K562 (cell line): ENCODE data around the gene ABHD5. TPM values are rescaled to one million over a fixed set of nuclear protein-coding genes. Genes with fewer than 3 reads are reported as not detected.
A peak's percentile ranks its signal among the peaks of the same experiment; 100 is the strongest.

Experiments used
- ATF2 ChIP-seq: sonication (generic); formaldehyde crosslinking; IDR thresholded peaks from 2 replicates; pipeline ENCODE4 v1.8.1; 2022; ENCODE audit warnings: missing genetic modification reagents
- FOS ChIP-seq: IDR thresholded peaks from 3 replicates; pipeline ENCODE4 v1.6.1; 2011; ENCODE audit not compliant: insufficient read length; ENCODE audit errors: extremely low read depth
- KDM1A ChIP-seq, 2 experiments: fragments of 450-650 bp; IDR thresholded peaks; 2 replicates each; pipeline ENCODE4 v1.6.1; 2016; ENCODE audit warnings: mild to moderate bottlenecking in 2 of 2
- LARP7 ChIP-seq: fragments of 450-650 bp; IDR thresholded peaks from 2 replicates; pipeline ENCODE4 v1.6.1; 2016
- NELFE ChIP-seq: IDR thresholded peaks from 2 replicates; pipeline ENCODE4 v1.6.1; 2011; ENCODE audit warnings: mild to moderate bottlenecking; ENCODE audit not compliant: insufficient read depth, insufficient read length
- NR2C1 ChIP-seq, 2 experiments: fragments of 450-650 bp; IDR thresholded peaks; 2 replicates each; pipeline ENCODE4 v1.6.1; 2017; ENCODE audit warnings: mild to moderate bottlenecking in 2 of 2, antibody characterized with exemption in 1 of 2, inconsistent platforms in 1 of 2, missing compliant biosample characterization in 1 of 2, missing genetic modification characterization in 1 of 2
- NR2F6 ChIP-seq: fragments of 450-650 bp; formaldehyde crosslinking; IDR thresholded peaks from 2 replicates; pipeline ENCODE4 v1.4.0; 2020; ENCODE audit warnings: mild to moderate bottlenecking
- POLR2H ChIP-seq: IDR thresholded peaks from 2 replicates; pipeline ENCODE4 v1.6.1; 2016; ENCODE audit warnings: missing genetic modification characterization, low read depth, mild to moderate bottlenecking, control low read depth, missing compliant biosample characterization, moderate library complexity
- RAD21 ChIP-seq, 2 experiments: fragments of 250-450 bp in 1 of 2; fragments of 450-650 bp in 1 of 2; sonication (Bioruptor Pico) in 1 of 2; formaldehyde crosslinking in 1 of 2; IDR thresholded peaks in 1 of 2; conservative IDR thresholded peaks in 1 of 2; 2 replicates each; pipeline versions ENCODE4 v1.4.0 to v1.8.0; 2020 to 2022; ENCODE audit warnings: mild to moderate bottlenecking in 2 of 2, moderate library complexity in 1 of 2
- RBM39 ChIP-seq: fragments of 200-400 bp; formaldehyde crosslinking; optimal IDR thresholded peaks from 2 replicates; pipeline ENCODE3; 2018; ENCODE audit warnings: low read depth, low read length
- SIX5 ChIP-seq, 2 experiments: IDR thresholded peaks; 2 replicates each; pipeline ENCODE4 v1.6.1; 2011; ENCODE audit warnings: low read length in 2 of 2, borderline replicate concordance in 1 of 2, low read depth in 1 of 2, mild to moderate bottlenecking in 1 of 2, moderate library complexity in 1 of 2; ENCODE audit not compliant: insufficient read depth in 1 of 2
- SNIP1 ChIP-seq: fragments of 450-650 bp; IDR thresholded peaks from 2 replicates; pipeline ENCODE4 v1.7.1; 2017; ENCODE audit warnings: low read depth, mild to moderate bottlenecking
- STAG1 ChIP-seq: sonication (generic); formaldehyde crosslinking; IDR thresholded peaks from 2 replicates; pipeline ENCODE4 v1.5.0; 2020; ENCODE audit warnings: missing genetic modification reagents, borderline replicate concordance
- TAF9B ChIP-seq: fragments of 450-650 bp; IDR thresholded peaks from 2 replicates; pipeline ENCODE4 v1.6.1; 2018; ENCODE audit warnings: mild to moderate bottlenecking; ENCODE audit not compliant: partially characterized antibody
- ZFPM2 ChIP-seq: fragments of 250-450 bp; sonication (Bioruptor Pico); IDR thresholded peaks from 2 replicates; pipeline ENCODE4 v1.5.1; 2022; ENCODE audit warnings: mild to moderate bottlenecking
- ZNF224 ChIP-seq: sonication (generic); formaldehyde crosslinking; IDR thresholded peaks from 2 replicates; pipeline ENCODE4 v1.8.0; 2022; ENCODE audit warnings: mild to moderate bottlenecking, missing genetic modification reagents
- polyA plus RNA-seq, 8 experiments: library from polyadenylated mRNA; depleted of rRNA in 4 of 8; stranded (reverse) in 5 of 8; unstranded in 3 of 8; fragments of >200 nt; fragmentation: Nextera tagmentation in 2 of 8; fragmentation: Illumina TruSeq in 1 of 8; extraction: Ambion mirVana in 2 of 8; extraction: Trizol in 1 of 8; gene quantifications; 2 replicates each; pipeline versions ENCODE4 v1.2.1 to v1.2.3, GENCODE V29; 2011 to 2014; ENCODE audit warnings: inconsistent platforms in 1 of 8, missing spikeins in 1 of 8
- total RNA-seq, 7 experiments: library from RNA; depleted of rRNA in 6 of 7; stranded (reverse); fragments of >200 nt in 6 of 7; fragmentation: Illumina TruSeq in 2 of 7; extraction: Trizol in 2 of 7; gene quantifications; 2 replicates each; pipeline versions ENCODE4 v1.2.1 to v1.2.3, GENCODE V29; 2011 to 2021; ENCODE audit warnings: low replicate concordance in 1 of 7
- TF ChIP-seq, protein P1 (sequence below): fragments of 250-450 bp; sonication (Bioruptor Pico); IDR thresholded peaks from 2 replicates; pipeline ENCODE4 v1.8.0; 2022; ENCODE audit warnings: inconsistent platforms, mild to moderate bottlenecking, moderate library complexity, borderline replicate concordance
- TF ChIP-seq, protein P2 (sequence below): fragments of 250-450 bp; sonication (Bioruptor Pico); IDR thresholded peaks from 2 replicates; pipeline ENCODE4 v1.5.0; 2021
- TF ChIP-seq, protein P3 (sequence below): fragments of 450-650 bp; formaldehyde crosslinking; IDR thresholded peaks from 2 replicates; pipeline ENCODE4 v1.4.0; 2020; ENCODE audit warnings: mild to moderate bottlenecking, moderate library complexity

The ABHD5 gene
- total and polyA plus RNA-seq, 9 of the 15 experiments (the other 6 are each of a cell fraction or from before 2014, with no cell fraction given): 27.8 to 61.7 (median 39.9) TPM

DNA sequence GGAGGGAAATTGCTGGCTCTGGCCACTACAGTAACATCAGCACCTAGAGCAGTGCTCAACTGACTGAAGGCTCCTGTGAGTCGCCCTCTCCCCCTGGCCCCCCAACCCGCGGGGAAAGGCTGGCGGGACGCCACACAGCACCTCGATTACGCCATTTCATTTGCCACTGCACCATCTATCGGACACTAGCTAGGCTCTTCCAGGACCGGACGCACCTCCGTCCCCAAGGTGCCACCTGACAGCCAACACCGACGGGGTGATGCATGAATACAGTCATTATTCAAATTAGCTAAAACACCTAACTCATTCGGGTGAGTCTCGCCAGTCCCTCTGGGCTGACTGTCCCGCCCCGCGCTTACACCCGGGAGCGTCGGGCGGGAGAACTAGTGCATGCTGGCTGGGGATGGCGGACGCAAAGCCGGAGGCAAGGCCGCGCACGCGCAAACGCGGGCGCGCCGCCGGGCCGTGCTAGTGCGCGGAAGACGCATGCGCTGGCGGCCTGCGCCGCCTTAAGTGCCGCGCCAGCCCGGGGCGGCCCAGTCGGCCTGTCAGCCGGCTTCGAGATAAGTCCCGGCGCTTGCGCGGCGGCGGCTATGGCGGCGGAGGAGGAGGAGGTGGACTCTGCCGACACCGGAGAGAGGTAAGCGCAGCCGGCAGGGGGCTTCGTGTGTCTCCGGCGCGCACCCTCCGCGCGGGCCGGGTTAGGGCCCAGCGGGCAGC, at the start of gene ABHD5 (continued):
- no peak for TF ChIP-seq SNIP1
- no peak for TF ChIP-seq SIX5 (IDR thresholded peaks at IDR 0.05; ENCODE audit: borderline replicate concordance in 1 of 2, insufficient read depth in 1 of 2, low read depth in 1 of 2, low read length in 2 of 2)
- no peak for TF ChIP-seq NR2C1 (IDR thresholded peaks at IDR 0.05)
- no peak for TF ChIP-seq NR2C1 (tag; IDR thresholded peaks at IDR 0.05)
- TF ChIP-seq, protein P1, sequence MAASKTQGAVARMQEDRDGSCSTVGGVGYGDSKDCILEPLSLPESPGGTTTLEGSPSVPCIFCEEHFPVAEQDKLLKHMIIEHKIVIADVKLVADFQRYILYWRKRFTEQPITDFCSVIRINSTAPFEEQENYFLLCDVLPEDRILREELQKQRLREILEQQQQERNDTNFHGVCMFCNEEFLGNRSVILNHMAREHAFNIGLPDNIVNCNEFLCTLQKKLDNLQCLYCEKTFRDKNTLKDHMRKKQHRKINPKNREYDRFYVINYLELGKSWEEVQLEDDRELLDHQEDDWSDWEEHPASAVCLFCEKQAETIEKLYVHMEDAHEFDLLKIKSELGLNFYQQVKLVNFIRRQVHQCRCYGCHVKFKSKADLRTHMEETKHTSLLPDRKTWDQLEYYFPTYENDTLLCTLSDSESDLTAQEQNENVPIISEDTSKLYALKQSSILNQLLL (CRISPR knock-in tag): 0 out of 2 replicates have a peak, but pooled peaks have one; percentile 0
- TF ChIP-seq RAD21 (CRISPR knock-in tag; conservative IDR thresholded peaks at IDR 0.05 in 1 of 2, IDR thresholded peaks at IDR 0.05 in 1 of 2): peak; percentile 50 to 52
- no peak for TF ChIP-seq FOS
- TF ChIP-seq ZFPM2 (CRISPR knock-in tag): no peak; the same call in 1 of the 2 replicates
- TF ChIP-seq, protein P2, sequence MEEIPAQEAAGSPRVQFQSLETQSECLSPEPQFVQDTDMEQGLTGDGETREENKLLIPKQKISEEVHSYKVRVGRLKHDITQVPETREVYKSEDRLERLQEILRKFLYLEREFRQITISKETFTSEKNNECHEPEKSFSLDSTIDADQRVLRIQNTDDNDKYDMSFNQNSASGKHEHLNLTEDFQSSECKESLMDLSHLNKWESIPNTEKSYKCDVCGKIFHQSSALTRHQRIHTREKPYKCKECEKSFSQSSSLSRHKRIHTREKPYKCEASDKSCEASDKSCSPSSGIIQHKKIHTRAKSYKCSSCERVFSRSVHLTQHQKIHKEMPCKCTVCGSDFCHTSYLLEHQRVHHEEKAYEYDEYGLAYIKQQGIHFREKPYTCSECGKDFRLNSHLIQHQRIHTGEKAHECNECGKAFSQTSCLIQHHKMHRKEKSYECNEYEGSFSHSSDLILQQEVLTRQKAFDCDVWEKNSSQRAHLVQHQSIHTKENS (CRISPR knock-in tag): no peak
- no peak for TF ChIP-seq TAF9B
- peak; percentile 97 for TF ChIP-seq POLR2H
- TF ChIP-seq ATF2 (CRISPR knock-in tag): no peak
- TF ChIP-seq, protein P3, sequence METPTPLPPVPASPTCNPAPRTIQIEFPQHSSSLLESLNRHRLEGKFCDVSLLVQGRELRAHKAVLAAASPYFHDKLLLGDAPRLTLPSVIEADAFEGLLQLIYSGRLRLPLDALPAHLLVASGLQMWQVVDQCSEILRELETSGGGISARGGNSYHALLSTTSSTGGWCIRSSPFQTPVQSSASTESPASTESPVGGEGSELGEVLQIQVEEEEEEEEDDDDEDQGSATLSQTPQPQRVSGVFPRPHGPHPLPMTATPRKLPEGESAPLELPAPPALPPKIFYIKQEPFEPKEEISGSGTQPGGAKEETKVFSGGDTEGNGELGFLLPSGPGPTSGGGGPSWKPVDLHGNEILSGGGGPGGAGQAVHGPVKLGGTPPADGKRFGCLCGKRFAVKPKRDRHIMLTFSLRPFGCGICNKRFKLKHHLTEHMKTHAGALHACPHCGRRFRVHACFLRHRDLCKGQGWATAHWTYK (CRISPR knock-in tag): peak; percentile 84
- no peak for TF ChIP-seq STAG1
- TF ChIP-seq LARP7: no peak
- TF ChIP-seq ZNF224 (CRISPR knock-in tag): no peak
- no peak for TF ChIP-seq NELFE
- TF ChIP-seq RBM39: peak; percentile 70
- TF ChIP-seq NR2F6 (CRISPR knock-in tag): 0 out of 2 replicates have a peak, but pooled peaks have one; percentile 13
- TF ChIP-seq KDM1A (IDR thresholded peaks at IDR 0.05): no peak
